Measurements from ENCODE around the gene SRPRB. TPM values are rescaled to one million over a fixed set of nuclear protein-coding genes. Genes with fewer than 3 reads are reported as not detected.

The SRPRB gene
- total RNA-seq, 1 donor from 2014 or later = 26.0 TPM

GRCh38 chr3:133833880-133834620, 28.4 kb downstream of the SRPRB start:
- intact Hi-C loops (cut with micrococcal nuclease) = no loop called here
- H3K36me3 ChIP-seq = peaks cover 49% of the 10 kb centered on the region
- no peak overlapping the region for H3K27ac ChIP-seq (replicated peaks)
- H3K4me3 ChIP-seq = no peak overlapping the region
- no peak for TF ChIP-seq CTCF (IDR thresholded peaks at IDR 0.05; ENCODE audit: borderline replicate concordance)
- H3K9me3 ChIP-seq (replicated peaks) = no peaks in the 10 kb centered on the region
- peaks cover 18% of the 10 kb centered on the region for H3K4me1 ChIP-seq
- no peaks in the 10 kb centered on the region for H3K27me3 ChIP-seq (ENCODE audit: low read depth)
- DNase-seq = no peak

GRCh38 chr3:133834621-133835417, 29.2 kb downstream of the SRPRB start:
- Histone ChIP-seq H3K9me3 (replicated peaks) (no peaks in the 10 kb centered on the region), H3K4me3 (no peak overlapping the region), H3K36me3 (peaks cover 52% of the 10 kb centered on the region), H3K27me3 (ENCODE audit: low read depth) (no peaks in the 10 kb centered on the region), H3K27ac (replicated peaks) (no peak overlapping the region), H3K4me1 (peaks cover 10% of the 10 kb centered on the region)
- TF ChIP-seq CTCF (IDR thresholded peaks at IDR 0.05; ENCODE audit: borderline replicate concordance) = no peak
- intact Hi-C loops (cut with micrococcal nuclease) = no loop called here
- DNase-seq = no peak

- intact Hi-C loops (cut with micrococcal nuclease) = no loop called here
- Histone ChIP-seq H3K4me3 (no peak overlapping the region), H3K36me3 (peaks cover 52% of the 10 kb centered on the region), H3K9me3 (replicated peaks) (no peaks in the 10 kb centered on the region), H3K27ac (replicated peaks) (no peak overlapping the region), H3K4me1 (peaks cover 4% of the 10 kb centered on the region), H3K27me3 (ENCODE audit: low read depth) (no peaks in the 10 kb centered on the region)
- TF ChIP-seq CTCF (IDR thresholded peaks at IDR 0.05; ENCODE audit: borderline replicate concordance) = no peak
- DNase-seq = no peak
These were observed 29.8 kb downstream of the SRPRB start for GRCh38 chr3:133835418-133835743.

GRCh38 chr3:133835961-133836360, 30.3 kb downstream of the SRPRB start:
- no peaks in the 10 kb centered on the region for H3K9me3 ChIP-seq (replicated peaks)
- H3K27me3 ChIP-seq (ENCODE audit: low read depth) = no peaks in the 10 kb centered on the region
- intact Hi-C loops (cut with micrococcal nuclease) = no loop called here
- H3K4me3 ChIP-seq = no peak overlapping the region
- DNase-seq = no peak
- H3K27ac ChIP-seq (replicated peaks) = no peak overlapping the region
- H3K36me3 ChIP-seq = peaks cover 52% of the 10 kb centered on the region
- no peak for TF ChIP-seq CTCF (IDR thresholded peaks at IDR 0.05; ENCODE audit: borderline replicate concordance)
- H3K4me1 ChIP-seq = no peaks in the 10 kb centered on the region

GRCh38 chr3:133836497-133837158, 31.0 kb downstream of the SRPRB start:
- H3K4me1 ChIP-seq = no peaks in the 10 kb centered on the region
- no peak for TF ChIP-seq CTCF (IDR thresholded peaks at IDR 0.05; ENCODE audit: borderline replicate concordance)
- intact Hi-C loops (cut with micrococcal nuclease) = no loop called here
- DNase-seq = no peak
- no peaks in the 10 kb centered on the region for H3K9me3 ChIP-seq (replicated peaks)
- no peaks in the 10 kb centered on the region for H3K27me3 ChIP-seq (ENCODE audit: low read depth)
- peaks cover 52% of the 10 kb centered on the region for H3K36me3 ChIP-seq
- no peak overlapping the region for H3K4me3 ChIP-seq
- no peak overlapping the region for H3K27ac ChIP-seq (replicated peaks)
